Measurements from ENCODE around the gene CBLL1. TPM values are rescaled to one million over a fixed set of nuclear protein-coding genes. Genes with fewer than 3 reads are reported as not detected.

Gene CBLL1
- total RNA-seq, 2 donors from 2014 or later = 20.2 to 21.9 TPM

DNA sequence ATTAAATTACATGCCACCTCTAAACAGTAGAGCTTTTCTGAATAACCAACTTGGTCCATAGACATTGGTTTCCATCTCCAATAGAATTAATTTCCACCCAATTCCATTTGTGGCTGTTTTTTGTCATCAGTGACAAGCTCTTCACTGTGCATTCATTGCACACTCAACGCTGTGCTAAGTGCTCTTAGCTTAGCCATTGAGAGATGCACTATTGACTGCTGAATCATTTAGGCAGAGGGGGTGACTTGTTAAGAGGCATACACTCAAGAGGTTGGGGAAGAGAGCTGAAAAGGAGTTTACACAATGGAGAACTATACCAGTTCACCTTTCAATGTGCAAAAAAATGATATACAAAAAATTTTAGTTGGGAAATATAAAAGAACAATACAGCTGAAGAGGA is 31.9 kb upstream of the CBLL1 start:
- DNase-seq (ENCODE audit: low spot score) = no peak
- no peaks in the 10 kb centered on the region for H3K36me3 ChIP-seq
- no peak overlapping the region for H3K27ac ChIP-seq
- H3K27me3 ChIP-seq (replicated peaks; ENCODE audit: insufficient read depth) = no peaks in the 10 kb centered on the region
- no peak for TF ChIP-seq CTCF (IDR thresholded peaks at IDR 0.05)
- no peak for ATAC-seq (ENCODE audit: insufficient number of reproducible peaks, low FRiP score, low read depth)
- no peak overlapping the region for H3K4me3 ChIP-seq
- no peaks in the 10 kb centered on the region for H3K9me3 ChIP-seq
- H3K4me1 ChIP-seq (ENCODE audit: control insufficient read depth in 1 of 2, low read depth in 2 of 2) = no peaks in the 10 kb centered on the region

GRCh38 chr7:107712896-107713295 is 31.0 kb upstream of the CBLL1 start:
- no peaks in the 10 kb centered on the region for H3K27me3 ChIP-seq (replicated peaks; ENCODE audit: insufficient read depth)
- DNase-seq (ENCODE audit: low spot score) = no peak
- no peak overlapping the region for H3K27ac ChIP-seq
- ATAC-seq (ENCODE audit: insufficient number of reproducible peaks, low FRiP score, low read depth) = no peak
- no peak overlapping the region for H3K4me3 ChIP-seq
- no peaks in the 10 kb centered on the region for H3K4me1 ChIP-seq (ENCODE audit: control insufficient read depth in 1 of 2, low read depth in 2 of 2)
- H3K36me3 ChIP-seq = no peaks in the 10 kb centered on the region
- H3K9me3 ChIP-seq = no peaks in the 10 kb centered on the region
- no peak for TF ChIP-seq CTCF (IDR thresholded peaks at IDR 0.05)

- no peak overlapping the region for H3K4me3 ChIP-seq
- no peak for DNase-seq (ENCODE audit: low spot score)
- no peaks in the 10 kb centered on the region for H3K4me1 ChIP-seq (ENCODE audit: control insufficient read depth in 1 of 2, low read depth in 2 of 2)
- no peak for TF ChIP-seq CTCF (IDR thresholded peaks at IDR 0.05)
- H3K36me3 ChIP-seq = no peaks in the 10 kb centered on the region
- H3K27ac ChIP-seq = no peak overlapping the region
- no peaks in the 10 kb centered on the region for H3K9me3 ChIP-seq
- no peaks in the 10 kb centered on the region for H3K27me3 ChIP-seq (replicated peaks; ENCODE audit: insufficient read depth)
- ATAC-seq (ENCODE audit: insufficient number of reproducible peaks, low FRiP score, low read depth) = no peak
These were observed 28.4 kb upstream of the CBLL1 start for GRCh38 chr7:107715531-107715930.

GRCh38 chr7:107718456-107719193 is 25.3 kb upstream of the CBLL1 start:
- no peak overlapping the region for H3K4me3 ChIP-seq
- H3K27me3 ChIP-seq (replicated peaks; ENCODE audit: insufficient read depth) = no peaks in the 10 kb centered on the region
- no peaks in the 10 kb centered on the region for H3K9me3 ChIP-seq
- ATAC-seq (ENCODE audit: insufficient number of reproducible peaks, low FRiP score, low read depth) = no peak
- DNase-seq (ENCODE audit: low spot score) = no peak
- no peak overlapping the region for H3K27ac ChIP-seq
- no peaks in the 10 kb centered on the region for H3K36me3 ChIP-seq
- H3K4me1 ChIP-seq (ENCODE audit: control insufficient read depth in 1 of 2, low read depth in 2 of 2) = no peaks in the 10 kb centered on the region
- TF ChIP-seq CTCF (IDR thresholded peaks at IDR 0.05) = no peak

- H3K4me3 ChIP-seq = no peak overlapping the region
- no peaks in the 10 kb centered on the region for H3K27me3 ChIP-seq (replicated peaks; ENCODE audit: insufficient read depth)
- no peak for TF ChIP-seq CTCF (IDR thresholded peaks at IDR 0.05)
- no peak overlapping the region for H3K27ac ChIP-seq
- no peaks in the 10 kb centered on the region for H3K36me3 ChIP-seq
- H3K4me1 ChIP-seq (ENCODE audit: control insufficient read depth in 1 of 2, low read depth in 2 of 2) = no peaks in the 10 kb centered on the region
- DNase-seq (ENCODE audit: low spot score) (no peak), ATAC-seq (ENCODE audit: insufficient number of reproducible peaks, low FRiP score, low read depth) (no peak)
- H3K9me3 ChIP-seq = no peaks in the 10 kb centered on the region
These were observed 22.7 kb upstream of the CBLL1 start for GRCh38 chr7:107721286-107721685.

All from thoracic aorta (tissue), 2 donors.